Muscle of arm (tissue), 12 donors: ENCODE measurements around the gene SNORC. TPM values are rescaled to one million over a fixed set of nuclear protein-coding genes. Genes with fewer than 3 reads are reported as not detected.

Experiments used
- DNase-seq: peaks from one replicate; pipeline ENCODE4 v3.0.0-alpha.2; 2013
- polyA plus RNA-seq, 12 donors: library from polyadenylated mRNA; unstranded; fragments of 120-200 nt; gene quantifications; one replicate each; pipeline ENCODE4 v1.2.1, GENCODE V29; 2013; ENCODE audit not compliant: insufficient read length in 12 of 12

Gene SNORC
- polyA plus RNA-seq, 12 donors = 0.45 to 11.2 (median 1.6) TPM; not detected in 1

- DNase-seq = no peak
Measured at GRCh38 chr2:232866104-232866503, 4.0 kb upstream of the SNORC start.

GRCh38 chr2:232869138-232870017, 686 bp upstream of the SNORC start:
- DNase-seq = no peak

GRCh38 chr2:232870766-232871371, 805 bp downstream of the SNORC start:
- no peak for DNase-seq

GRCh38 chr2:232871418-232871834, 1.4 kb downstream of the SNORC start:
- DNase-seq = no peak

GRCh38 chr2:232871835-232872736, 2.0 kb downstream of the SNORC start:
- DNase-seq = no peak

GRCh38 chr2:232872826-232873225, 2.8 kb downstream of the SNORC start:
- DNase-seq = no peak

- DNase-seq = no peak
Measured at GRCh38 chr2:232873292-232873908, 3.3 kb downstream of the SNORC start.

- no peak for DNase-seq
Measured at GRCh38 chr2:232873909-232874641, 4.0 kb downstream of the SNORC start.

GRCh38 chr2:232874677-232875223, 4.7 kb downstream of the SNORC start:
- no peak for DNase-seq

- DNase-seq = no peak
Measured at GRCh38 chr2:232875256-232876121, 5.4 kb downstream of the SNORC start.

- no peak for DNase-seq
Measured at GRCh38 chr2:232876161-232876977, 6.3 kb downstream of the SNORC start.

- no peak for DNase-seq
Measured at GRCh38 chr2:232876978-232877441, 6.9 kb downstream of the SNORC start.

- no peak for DNase-seq
Measured at GRCh38 chr2:232877940-232878511, 8.0 kb downstream of the SNORC start.

- no peak for DNase-seq
Measured at GRCh38 chr2:232878855-232879617, 9.0 kb downstream of the SNORC start.

GRCh38 chr2:232879618-232880494, 9.8 kb downstream of the SNORC start:
- no peak for DNase-seq

- no peak for DNase-seq
Measured at GRCh38 chr2:232880764-232881351, 10.8 kb downstream of the SNORC start.
